ENCODE measurements around the gene SRCIN1.

The SRCIN1 gene

DNA sequence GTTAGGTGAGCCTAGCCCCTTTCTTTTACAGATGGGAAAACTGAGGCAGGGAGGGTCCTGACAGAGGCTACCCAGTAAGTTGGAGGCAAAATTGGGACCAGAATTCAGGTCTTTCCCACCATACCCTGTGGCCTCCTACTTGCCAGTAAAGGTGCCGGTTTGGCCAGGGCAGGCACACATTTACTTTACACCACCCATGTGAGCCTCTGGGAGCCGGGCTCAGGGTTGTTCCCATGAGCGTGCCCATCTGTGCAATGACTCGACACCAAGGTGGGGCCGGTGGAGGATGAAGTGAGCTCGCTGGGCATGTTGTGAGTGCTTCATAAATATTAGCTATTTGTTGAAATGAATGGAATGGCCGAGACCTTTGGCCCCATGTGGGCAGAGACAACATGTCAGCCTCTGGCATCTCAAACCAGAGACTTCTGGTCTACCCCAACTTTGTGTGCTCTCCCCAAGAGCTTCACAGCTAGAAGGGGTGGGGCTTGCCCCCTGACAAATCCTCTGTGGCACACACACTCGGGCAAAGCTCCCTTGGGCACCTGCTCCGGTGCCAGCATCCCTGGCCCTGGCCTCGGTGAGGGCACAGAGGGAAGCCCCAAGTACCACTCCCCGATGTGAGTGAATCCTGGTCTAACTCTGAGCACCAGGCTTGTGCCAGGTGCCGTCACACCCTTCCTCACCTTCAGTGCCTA, 60.1 kb downstream of the SRCIN1 start:
- no peak for TF ChIP-seq ZFP30 (CRISPR knock-in tag; IDR thresholded peaks at IDR 0.05)
- TF ChIP-seq SNAI2 (CRISPR knock-in tag; IDR thresholded peaks at IDR 0.05), result no peak
- TF ChIP-seq ZC3H10 (CRISPR knock-in tag; IDR thresholded peaks at IDR 0.05), result no peak
- no peak for TF ChIP-seq ZNF8 (CRISPR knock-in tag; IDR thresholded peaks at IDR 0.05)
- TF ChIP-seq RARB (CRISPR knock-in tag; IDR thresholded peaks at IDR 0.05), result no peak
- TF ChIP-seq, protein P1, sequence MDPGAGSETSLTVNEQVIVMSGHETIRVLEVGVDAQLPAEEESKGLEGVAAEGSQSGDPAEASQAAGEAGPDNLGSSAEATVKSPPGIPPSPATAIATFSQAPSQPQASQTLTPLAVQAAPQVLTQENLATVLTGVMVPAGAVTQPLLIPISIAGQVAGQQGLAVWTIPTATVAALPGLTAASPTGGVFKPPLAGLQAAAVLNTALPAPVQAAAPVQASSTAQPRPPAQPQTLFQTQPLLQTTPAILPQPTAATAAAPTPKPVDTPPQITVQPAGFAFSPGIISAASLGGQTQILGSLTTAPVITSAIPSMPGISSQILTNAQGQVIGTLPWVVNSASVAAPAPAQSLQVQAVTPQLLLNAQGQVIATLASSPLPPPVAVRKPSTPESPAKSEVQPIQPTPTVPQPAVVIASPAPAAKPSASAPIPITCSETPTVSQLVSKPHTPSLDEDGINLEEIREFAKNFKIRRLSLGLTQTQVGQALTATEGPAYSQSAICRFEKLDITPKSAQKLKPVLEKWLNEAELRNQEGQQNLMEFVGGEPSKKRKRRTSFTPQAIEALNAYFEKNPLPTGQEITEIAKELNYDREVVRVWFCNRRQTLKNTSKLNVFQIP (CRISPR knock-in tag; IDR thresholded peaks at IDR 0.05; ENCODE audit: borderline replicate concordance, low read depth), result no peak
- no peak for TF ChIP-seq BACH2 (CRISPR knock-in tag; IDR thresholded peaks at IDR 0.05; ENCODE audit: borderline replicate concordance)
- no peak for TF ChIP-seq CSDC2 (CRISPR knock-in tag; IDR thresholded peaks at IDR 0.05)
- no peak for TF ChIP-seq OSR1 (CRISPR knock-in tag; IDR thresholded peaks at IDR 0.05)
- TF ChIP-seq, protein P2, sequence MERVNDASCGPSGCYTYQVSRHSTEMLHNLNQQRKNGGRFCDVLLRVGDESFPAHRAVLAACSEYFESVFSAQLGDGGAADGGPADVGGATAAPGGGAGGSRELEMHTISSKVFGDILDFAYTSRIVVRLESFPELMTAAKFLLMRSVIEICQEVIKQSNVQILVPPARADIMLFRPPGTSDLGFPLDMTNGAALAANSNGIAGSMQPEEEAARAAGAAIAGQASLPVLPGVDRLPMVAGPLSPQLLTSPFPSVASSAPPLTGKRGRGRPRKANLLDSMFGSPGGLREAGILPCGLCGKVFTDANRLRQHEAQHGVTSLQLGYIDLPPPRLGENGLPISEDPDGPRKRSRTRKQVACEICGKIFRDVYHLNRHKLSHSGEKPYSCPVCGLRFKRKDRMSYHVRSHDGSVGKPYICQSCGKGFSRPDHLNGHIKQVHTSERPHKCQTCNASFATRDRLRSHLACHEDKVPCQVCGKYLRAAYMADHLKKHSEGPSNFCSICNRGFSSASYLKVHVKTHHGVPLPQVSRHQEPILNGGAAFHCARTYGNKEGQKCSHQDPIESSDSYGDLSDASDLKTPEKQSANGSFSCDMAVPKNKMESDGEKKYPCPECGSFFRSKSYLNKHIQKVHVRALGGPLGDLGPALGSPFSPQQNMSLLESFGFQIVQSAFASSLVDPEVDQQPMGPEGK (CRISPR knock-in tag; IDR thresholded peaks at IDR 0.05; ENCODE audit: borderline replicate concordance), result no peak
- no peak for TF ChIP-seq CSRNP3 (CRISPR knock-in tag; IDR thresholded peaks at IDR 0.05)
- no peak for TF ChIP-seq TOX (CRISPR knock-in tag; IDR thresholded peaks at IDR 0.05; ENCODE audit: borderline replicate concordance)
- no peak for ATAC-seq

DNA sequence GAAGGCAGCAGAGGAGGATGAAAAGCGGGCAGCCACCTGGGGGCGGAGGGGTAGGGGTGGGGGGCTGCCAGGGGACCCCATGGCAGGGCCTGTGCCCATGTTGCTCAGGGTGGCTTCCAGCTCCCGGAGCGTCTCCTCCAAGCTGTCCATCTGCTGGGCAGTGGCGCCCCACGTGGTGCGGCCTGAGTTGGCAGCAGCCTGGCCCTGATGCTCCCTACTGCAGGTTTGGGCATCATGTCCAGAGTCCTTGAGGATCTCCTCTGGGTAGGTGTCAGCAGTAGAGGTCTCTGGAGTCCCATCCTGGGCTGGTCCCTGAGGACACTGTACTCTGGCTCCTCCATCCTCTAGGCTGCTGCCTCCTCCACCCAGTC, 60.9 kb downstream of the SRCIN1 start:
- TF ChIP-seq PPARA (CRISPR knock-in tag; IDR thresholded peaks at IDR 0.05; ENCODE audit: borderline replicate concordance) (no peak), RARB (CRISPR knock-in tag; IDR thresholded peaks at IDR 0.05) (no peak), ISL1 (CRISPR knock-in tag; IDR thresholded peaks at IDR 0.05) (no peak), ZNF565 (CRISPR knock-in tag; conservative IDR thresholded peaks at IDR 0.05; ENCODE audit: low read depth) (no peak)
- no peak; the same call in 2 of the 3 replicates for ATAC-seq

DNA sequence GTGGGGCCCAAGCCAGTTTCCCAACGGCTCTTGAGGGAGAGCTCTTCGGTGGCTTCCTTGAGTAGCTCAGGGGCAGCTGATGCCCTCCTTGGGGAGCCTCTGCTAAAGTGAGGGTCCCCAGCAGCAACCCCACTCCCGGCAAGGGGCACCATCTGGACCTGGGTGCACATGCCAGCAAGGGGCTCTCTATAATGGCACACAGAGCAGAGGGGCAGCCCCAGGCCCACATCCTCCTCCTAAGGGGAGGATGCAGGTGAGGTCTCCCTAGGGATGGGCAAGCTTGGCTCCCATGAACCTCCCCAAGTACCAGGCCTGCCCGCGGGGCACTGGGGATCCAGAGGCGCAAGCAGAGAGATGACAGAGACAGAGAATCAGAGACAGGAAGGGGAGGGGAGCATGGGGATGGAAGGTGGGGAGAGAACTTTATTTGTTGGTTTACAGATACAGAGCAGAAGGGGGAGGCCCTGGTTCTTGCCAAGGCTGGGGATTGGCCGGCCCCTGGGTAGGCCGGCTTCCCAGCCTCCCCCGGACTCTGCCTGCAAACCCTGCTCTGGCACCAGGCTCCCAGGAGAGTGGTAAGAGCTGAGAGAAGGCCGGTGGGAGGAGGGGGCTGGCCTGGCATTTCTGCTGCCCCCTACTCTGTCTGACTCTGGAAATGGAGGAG, 61.4 kb downstream of the SRCIN1 start:
- no peak for TF ChIP-seq PPARA (CRISPR knock-in tag; IDR thresholded peaks at IDR 0.05; ENCODE audit: borderline replicate concordance)
- no peak for TF ChIP-seq ZNF8 (CRISPR knock-in tag; IDR thresholded peaks at IDR 0.05)
- TF ChIP-seq ZNF565 (CRISPR knock-in tag; conservative IDR thresholded peaks at IDR 0.05; ENCODE audit: low read depth), result no peak
- TF ChIP-seq, protein P3, sequence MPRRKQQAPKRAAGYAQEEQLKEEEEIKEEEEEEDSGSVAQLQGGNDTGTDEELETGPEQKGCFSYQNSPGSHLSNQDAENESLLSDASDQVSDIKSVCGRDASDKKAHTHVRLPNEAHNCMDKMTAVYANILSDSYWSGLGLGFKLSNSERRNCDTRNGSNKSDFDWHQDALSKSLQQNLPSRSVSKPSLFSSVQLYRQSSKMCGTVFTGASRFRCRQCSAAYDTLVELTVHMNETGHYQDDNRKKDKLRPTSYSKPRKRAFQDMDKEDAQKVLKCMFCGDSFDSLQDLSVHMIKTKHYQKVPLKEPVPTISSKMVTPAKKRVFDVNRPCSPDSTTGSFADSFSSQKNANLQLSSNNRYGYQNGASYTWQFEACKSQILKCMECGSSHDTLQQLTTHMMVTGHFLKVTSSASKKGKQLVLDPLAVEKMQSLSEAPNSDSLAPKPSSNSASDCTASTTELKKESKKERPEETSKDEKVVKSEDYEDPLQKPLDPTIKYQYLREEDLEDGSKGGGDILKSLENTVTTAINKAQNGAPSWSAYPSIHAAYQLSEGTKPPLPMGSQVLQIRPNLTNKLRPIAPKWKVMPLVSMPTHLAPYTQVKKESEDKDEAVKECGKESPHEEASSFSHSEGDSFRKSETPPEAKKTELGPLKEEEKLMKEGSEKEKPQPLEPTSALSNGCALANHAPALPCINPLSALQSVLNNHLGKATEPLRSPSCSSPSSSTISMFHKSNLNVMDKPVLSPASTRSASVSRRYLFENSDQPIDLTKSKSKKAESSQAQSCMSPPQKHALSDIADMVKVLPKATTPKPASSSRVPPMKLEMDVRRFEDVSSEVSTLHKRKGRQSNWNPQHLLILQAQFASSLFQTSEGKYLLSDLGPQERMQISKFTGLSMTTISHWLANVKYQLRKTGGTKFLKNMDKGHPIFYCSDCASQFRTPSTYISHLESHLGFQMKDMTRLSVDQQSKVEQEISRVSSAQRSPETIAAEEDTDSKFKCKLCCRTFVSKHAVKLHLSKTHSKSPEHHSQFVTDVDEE (CRISPR knock-in tag; IDR thresholded peaks at IDR 0.05), result no peak
- no peak for TF ChIP-seq ISL1 (CRISPR knock-in tag; IDR thresholded peaks at IDR 0.05)
- TF ChIP-seq, protein P2 (CRISPR knock-in tag; IDR thresholded peaks at IDR 0.05; ENCODE audit: borderline replicate concordance), result no peak
- no peak for TF ChIP-seq CSRNP3 (CRISPR knock-in tag; IDR thresholded peaks at IDR 0.05)
- TF ChIP-seq TOX (CRISPR knock-in tag; IDR thresholded peaks at IDR 0.05; ENCODE audit: borderline replicate concordance), result no peak
- no peak for TF ChIP-seq RARB (CRISPR knock-in tag; IDR thresholded peaks at IDR 0.05)
- no peak for TF ChIP-seq GLIS3 (CRISPR knock-in tag; IDR thresholded peaks at IDR 0.05)
- ATAC-seq, result peak; percentile 22; the same call in 1 of the 3 replicates

All from SK-N-SH treated with all-trans-retinoic acid at 6 μM for 48 hours (cell line).